Measurements from ENCODE around the gene TAX1BP3.

DNA sequence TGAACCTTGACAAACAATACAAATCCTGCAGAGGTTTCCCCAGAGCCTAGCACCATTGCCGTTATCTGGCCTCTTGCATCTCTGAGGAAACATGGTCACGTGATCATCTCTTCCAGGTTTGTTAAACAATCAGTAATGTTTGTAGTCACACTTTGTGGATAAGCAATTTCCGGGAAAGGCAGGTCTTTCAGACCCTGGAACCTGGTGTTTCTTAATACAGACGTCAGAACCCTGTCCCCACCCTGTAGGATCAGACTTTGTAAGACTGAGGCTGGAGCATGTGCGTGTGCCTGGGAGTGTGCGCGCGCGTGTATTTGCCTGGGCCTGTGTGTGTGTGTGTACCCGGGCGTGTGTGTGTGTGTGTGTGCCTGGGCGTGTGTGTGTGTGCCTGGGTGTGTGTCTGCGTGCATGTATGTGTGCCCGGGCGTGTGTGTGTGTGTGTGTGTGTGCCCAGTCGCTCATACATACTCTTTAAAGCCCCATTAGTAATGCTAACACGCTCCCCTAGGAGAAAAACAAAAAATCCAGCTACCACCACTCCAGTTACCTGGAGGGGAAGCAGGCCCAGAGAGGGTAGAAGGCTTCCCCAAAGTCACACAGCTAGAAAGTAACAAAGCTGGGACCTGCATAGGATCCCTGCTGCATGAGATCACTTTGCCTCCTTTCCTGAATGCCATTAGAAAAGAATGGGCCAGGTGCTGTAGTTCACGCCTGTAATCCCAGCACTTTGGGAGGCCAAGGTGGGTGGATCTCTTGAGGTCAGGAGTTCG lies 26.5 kb downstream of the TAX1BP3 start:
- TF ChIP-seq, protein P1, sequence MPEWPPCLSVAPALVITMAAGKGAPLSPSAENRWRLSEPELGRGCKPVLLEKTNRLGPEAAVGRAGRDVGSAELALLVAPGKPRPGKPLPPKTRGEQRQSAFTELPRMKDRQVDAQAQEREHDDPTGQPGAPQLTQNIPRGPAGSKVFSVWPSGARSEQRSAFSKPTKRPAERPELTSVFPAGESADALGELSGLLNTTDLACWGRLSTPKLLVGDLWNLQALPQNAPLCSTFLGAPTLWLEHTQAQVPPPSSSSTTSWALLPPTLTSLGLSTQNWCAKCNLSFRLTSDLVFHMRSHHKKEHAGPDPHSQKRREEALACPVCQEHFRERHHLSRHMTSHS (tag by site-specific recombination; IDR thresholded peaks at IDR 0.05): no peak
- TF ChIP-seq ZNF830 (tag by site-specific recombination; IDR thresholded peaks at IDR 0.05; ENCODE audit: low read depth) (no peak), ZNF121 (tag by site-specific recombination; IDR thresholded peaks at IDR 0.05) (no peak), TCF7L2 (IDR thresholded peaks at IDR 0.05; ENCODE audit: borderline replicate concordance, low read depth, low read length) (no peak), ZNF623 (tag by site-specific recombination; IDR thresholded peaks at IDR 0.05) (no peak), ZNF626 (tag by site-specific recombination; IDR thresholded peaks at IDR 0.05) (no peak)
- TF ChIP-seq, protein P2, sequence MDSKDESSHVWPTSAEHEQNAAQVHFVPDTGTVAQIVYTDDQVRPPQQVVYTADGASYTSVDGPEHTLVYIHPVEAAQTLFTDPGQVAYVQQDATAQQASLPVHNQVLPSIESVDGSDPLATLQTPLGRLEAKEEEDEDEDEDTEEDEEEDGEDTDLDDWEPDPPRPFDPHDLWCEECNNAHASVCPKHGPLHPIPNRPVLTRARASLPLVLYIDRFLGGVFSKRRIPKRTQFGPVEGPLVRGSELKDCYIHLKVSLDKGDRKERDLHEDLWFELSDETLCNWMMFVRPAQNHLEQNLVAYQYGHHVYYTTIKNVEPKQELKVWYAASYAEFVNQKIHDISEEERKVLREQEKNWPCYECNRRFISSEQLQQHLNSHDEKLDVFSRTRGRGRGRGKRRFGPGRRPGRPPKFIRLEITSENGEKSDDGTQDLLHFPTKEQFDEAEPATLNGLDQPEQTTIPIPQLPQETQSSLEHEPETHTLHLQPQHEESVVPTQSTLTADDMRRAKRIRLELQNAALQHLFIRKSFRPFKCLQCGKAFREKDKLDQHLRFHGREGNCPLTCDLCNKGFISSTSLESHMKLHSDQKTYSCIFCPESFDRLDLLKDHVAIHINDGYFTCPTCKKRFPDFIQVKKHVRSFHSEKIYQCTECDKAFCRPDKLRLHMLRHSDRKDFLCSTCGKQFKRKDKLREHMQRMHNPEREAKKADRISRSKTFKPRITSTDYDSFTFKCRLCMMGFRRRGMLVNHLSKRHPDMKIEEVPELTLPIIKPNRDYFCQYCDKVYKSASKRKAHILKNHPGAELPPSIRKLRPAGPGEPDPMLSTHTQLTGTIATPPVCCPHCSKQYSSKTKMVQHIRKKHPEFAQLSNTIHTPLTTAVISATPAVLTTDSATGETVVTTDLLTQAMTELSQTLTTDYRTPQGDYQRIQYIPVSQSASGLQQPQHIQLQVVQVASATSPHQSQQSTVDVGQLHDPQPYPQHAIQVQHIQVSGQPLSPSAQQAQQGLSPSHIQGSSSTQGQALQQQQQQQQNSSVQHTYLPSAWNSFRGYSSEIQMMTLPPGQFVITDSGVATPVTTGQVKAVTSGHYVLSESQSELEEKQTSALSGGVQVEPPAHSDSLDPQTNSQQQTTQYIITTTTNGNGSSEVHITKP (tag by site-specific recombination; IDR thresholded peaks at IDR 0.05): no peak
- TF ChIP-seq, protein P3, sequence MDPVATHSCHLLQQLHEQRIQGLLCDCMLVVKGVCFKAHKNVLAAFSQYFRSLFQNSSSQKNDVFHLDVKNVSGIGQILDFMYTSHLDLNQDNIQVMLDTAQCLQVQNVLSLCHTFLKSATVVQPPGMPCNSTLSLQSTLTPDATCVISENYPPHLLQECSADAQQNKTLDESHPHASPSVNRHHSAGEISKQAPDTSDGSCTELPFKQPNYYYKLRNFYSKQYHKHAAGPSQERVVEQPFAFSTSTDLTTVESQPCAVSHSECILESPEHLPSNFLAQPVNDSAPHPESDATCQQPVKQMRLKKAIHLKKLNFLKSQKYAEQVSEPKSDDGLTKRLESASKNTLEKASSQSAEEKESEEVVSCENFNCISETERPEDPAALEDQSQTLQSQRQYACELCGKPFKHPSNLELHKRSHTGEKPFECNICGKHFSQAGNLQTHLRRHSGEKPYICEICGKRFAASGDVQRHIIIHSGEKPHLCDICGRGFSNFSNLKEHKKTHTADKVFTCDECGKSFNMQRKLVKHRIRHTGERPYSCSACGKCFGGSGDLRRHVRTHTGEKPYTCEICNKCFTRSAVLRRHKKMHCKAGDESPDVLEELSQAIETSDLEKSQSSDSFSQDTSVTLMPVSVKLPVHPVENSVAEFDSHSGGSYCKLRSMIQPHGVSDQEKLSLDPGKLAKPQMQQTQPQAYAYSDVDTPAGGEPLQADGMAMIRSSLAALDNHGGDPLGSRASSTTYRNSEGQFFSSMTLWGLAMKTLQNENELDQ (tag by site-specific recombination; IDR thresholded peaks at IDR 0.05; ENCODE audit: low read depth): no peak
- TF ChIP-seq, protein P4, sequence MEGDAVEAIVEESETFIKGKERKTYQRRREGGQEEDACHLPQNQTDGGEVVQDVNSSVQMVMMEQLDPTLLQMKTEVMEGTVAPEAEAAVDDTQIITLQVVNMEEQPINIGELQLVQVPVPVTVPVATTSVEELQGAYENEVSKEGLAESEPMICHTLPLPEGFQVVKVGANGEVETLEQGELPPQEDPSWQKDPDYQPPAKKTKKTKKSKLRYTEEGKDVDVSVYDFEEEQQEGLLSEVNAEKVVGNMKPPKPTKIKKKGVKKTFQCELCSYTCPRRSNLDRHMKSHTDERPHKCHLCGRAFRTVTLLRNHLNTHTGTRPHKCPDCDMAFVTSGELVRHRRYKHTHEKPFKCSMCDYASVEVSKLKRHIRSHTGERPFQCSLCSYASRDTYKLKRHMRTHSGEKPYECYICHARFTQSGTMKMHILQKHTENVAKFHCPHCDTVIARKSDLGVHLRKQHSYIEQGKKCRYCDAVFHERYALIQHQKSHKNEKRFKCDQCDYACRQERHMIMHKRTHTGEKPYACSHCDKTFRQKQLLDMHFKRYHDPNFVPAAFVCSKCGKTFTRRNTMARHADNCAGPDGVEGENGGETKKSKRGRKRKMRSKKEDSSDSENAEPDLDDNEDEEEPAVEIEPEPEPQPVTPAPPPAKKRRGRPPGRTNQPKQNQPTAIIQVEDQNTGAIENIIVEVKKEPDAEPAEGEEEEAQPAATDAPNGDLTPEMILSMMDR (tag by site-specific recombination; IDR thresholded peaks at IDR 0.05): no peak
- TF ChIP-seq, protein P5, sequence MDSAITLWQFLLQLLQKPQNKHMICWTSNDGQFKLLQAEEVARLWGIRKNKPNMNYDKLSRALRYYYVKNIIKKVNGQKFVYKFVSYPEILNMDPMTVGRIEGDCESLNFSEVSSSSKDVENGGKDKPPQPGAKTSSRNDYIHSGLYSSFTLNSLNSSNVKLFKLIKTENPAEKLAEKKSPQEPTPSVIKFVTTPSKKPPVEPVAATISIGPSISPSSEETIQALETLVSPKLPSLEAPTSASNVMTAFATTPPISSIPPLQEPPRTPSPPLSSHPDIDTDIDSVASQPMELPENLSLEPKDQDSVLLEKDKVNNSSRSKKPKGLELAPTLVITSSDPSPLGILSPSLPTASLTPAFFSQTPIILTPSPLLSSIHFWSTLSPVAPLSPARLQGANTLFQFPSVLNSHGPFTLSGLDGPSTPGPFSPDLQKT (IDR thresholded peaks at IDR 0.05; ENCODE audit: borderline replicate concordance, low read depth, low read length): no peak

Data from HEK293 (cell line).